Muscle layer of duodenum (tissue), 2 donors: ENCODE measurements around the gene TAGLN.

Experiments
- H3K27ac ChIP-seq: one replicate; pipeline ENCODE4 v1.7.0; 2013; ENCODE audit warnings: mild to moderate bottlenecking, low read length
- H3K27me3 ChIP-seq: one replicate; pipeline ENCODE4 v1.7.0; 2013; ENCODE audit warnings: low read depth, mild to moderate bottlenecking, control low read depth, low read length
- H3K36me3 ChIP-seq, 2 donors: one replicate each; pipeline ENCODE4 v1.7.0; 2013; ENCODE audit warnings: low read length in 2 of 2, control low read depth in 1 of 2, mild to moderate bottlenecking in 1 of 2; ENCODE audit not compliant: insufficient read depth in 2 of 2, control insufficient read depth in 1 of 2
- H3K4me1 ChIP-seq, 2 donors: one replicate each; pipeline ENCODE4 v1.7.0; 2013; ENCODE audit warnings: low read length in 2 of 2, mild to moderate bottlenecking in 2 of 2, control low read depth in 1 of 2, moderate library complexity in 1 of 2; ENCODE audit not compliant: insufficient read depth in 2 of 2, control insufficient read depth in 1 of 2
- H3K4me3 ChIP-seq, 2 donors: one replicate each; pipeline ENCODE4 v1.7.0; 2013; ENCODE audit warnings: low read length in 2 of 2, low read depth in 1 of 2, mild to moderate bottlenecking in 1 of 2
- H3K9me3 ChIP-seq, 2 donors: one replicate each; pipeline ENCODE4 v1.7.0; 2013; ENCODE audit warnings: low read length in 2 of 2, control low read depth in 1 of 2, mild to moderate bottlenecking in 1 of 2; ENCODE audit not compliant: control insufficient read depth in 1 of 2
- donor health status: healthy.

TAGLN gene

GRCh38 chr11:117219995-117220394, 20.8 kb downstream of the TAGLN start:
- H3K4me1 ChIP-seq: peaks cover 12 to 34% of the 10 kb centered on the region in 2 donors
- no peaks in the 10 kb centered on the region for H3K27me3 ChIP-seq
- H3K9me3 ChIP-seq: no peaks in the 10 kb centered on the region
- H3K36me3 ChIP-seq: peaks cover 37 to 41% of the 10 kb centered on the region in 2 donors
- peak overlapping the region in 1 of 2 donors; percentile 10 for H3K4me3 ChIP-seq
- H3K27ac ChIP-seq: peak overlapping the region; percentile 85

- H3K9me3 ChIP-seq: no peaks in the 10 kb centered on the region
- H3K36me3 ChIP-seq: peaks cover 37 to 44% of the 10 kb centered on the region in 2 donors
- H3K27ac ChIP-seq: peak overlapping the region; percentile 85
- peaks cover 12 to 34% of the 10 kb centered on the region in 2 donors for H3K4me1 ChIP-seq
- peak overlapping the region in 1 of 2 donors; percentile 10 for H3K4me3 ChIP-seq
- H3K27me3 ChIP-seq: no peaks in the 10 kb centered on the region
Observed at GRCh38 chr11:117220568-117220967, 21.4 kb downstream of the TAGLN start.

GRCh38 chr11:117220999-117221774, 22.0 kb downstream of the TAGLN start:
- H3K9me3 ChIP-seq: no peaks in the 10 kb centered on the region
- peaks cover 12 to 34% of the 10 kb centered on the region in 2 donors for H3K4me1 ChIP-seq
- H3K4me3 ChIP-seq: peak overlapping the region in 1 of 2 donors; percentile 26

DNA sequence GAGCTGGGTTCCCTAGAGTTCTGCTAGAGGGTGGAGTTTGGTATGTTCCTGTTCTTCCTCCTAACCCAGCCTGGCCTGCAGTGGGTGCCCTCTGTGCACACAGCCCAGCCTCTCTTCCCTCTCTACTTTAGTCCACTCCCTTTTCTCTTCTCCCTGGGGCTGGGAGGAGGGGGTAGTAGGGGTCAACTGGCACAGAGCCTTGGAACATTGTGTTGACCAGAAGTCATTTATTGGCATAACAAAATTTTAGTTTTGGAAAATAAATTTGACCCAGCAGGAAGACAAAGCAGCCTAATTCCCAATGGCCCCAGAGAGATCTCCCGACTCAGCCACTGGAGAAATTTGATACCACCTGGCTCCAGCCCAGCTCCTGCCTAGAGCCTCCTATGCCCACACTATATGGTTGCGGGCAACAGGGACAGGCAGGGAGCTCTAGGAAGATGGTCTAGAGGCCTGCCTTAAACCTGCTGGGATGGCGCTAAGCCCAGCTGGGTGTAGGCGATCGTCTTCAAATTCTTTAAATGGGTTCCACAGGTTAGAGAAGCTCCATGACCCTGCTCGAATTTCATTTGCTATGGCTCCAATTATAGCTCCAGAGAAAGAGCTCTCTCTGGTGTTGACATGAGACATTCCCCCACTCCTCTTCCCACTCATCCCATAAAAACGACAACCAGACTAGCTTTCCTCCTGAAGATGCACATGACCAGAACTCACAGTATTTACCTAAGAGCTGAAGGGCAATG, 22.8 kb downstream of the TAGLN start:
- peaks cover 12 to 34% of the 10 kb centered on the region in 2 donors for H3K4me1 ChIP-seq

More at GRCh38 chr11:117220999-117221774, 22.0 kb downstream of the TAGLN start:
- Histone ChIP-seq H3K27me3 (no peaks in the 10 kb centered on the region), H3K27ac (peak overlapping the region; percentile 85), H3K36me3 (peaks cover 37 to 47% of the 10 kb centered on the region in 2 donors)

DNA sequence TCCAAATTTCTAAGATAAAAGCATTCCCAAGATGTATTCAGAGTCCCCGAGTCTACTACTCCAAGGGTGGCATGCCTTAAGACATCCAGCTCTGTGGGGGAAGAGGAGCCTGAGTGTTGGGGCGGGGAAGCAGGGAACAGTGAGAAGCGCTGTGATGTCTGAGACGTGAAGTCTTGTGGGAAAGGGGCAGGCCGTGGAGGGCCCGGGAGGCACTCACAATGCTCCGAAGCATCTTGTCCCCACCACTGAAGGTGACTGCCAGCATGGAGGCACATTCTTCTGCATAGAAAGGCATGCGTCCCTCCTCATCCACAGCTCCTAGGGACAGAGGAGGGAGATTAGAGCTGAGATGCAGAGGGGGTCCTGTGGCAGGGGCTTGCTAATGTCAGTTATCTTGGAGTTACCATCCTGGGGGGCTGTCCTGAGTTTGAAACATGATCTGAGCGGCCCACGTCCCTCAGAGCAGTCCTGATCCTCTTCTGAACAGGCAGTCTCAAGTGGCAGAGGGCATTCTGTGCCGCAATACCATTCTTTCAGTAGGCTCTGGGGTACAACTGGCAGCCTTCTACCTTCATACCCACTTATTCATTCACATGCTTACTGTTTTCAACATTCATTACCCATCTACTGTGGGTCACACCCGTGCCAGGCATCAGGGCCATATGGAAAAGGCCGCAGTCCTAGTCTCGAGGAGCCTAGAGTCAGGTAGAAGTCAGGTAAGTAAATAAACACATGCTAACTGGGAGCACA, 24.0 kb downstream of the TAGLN start:
- Histone ChIP-seq H3K4me1 (peaks cover 8 to 34% of the 10 kb centered on the region in 2 donors), H3K27ac (peak overlapping the region; percentile 43), H3K27me3 (no peaks in the 10 kb centered on the region), H3K9me3 (no peaks in the 10 kb centered on the region), H3K4me3 (no peak overlapping the region), H3K36me3 (peaks cover 42 to 48% of the 10 kb centered on the region in 2 donors)

More for the DNA sequence above, 22.8 kb downstream of the TAGLN start:
- Histone ChIP-seq H3K27me3 (no peaks in the 10 kb centered on the region), H3K9me3 (no peaks in the 10 kb centered on the region), H3K27ac (peak overlapping the region; percentile 85), H3K4me3 (peak overlapping the region in 1 of 2 donors; percentile 26), H3K36me3 (peaks cover 39 to 48% of the 10 kb centered on the region in 2 donors)

- no peaks in the 10 kb centered on the region for H3K9me3 ChIP-seq
- no peaks in the 10 kb centered on the region for H3K27me3 ChIP-seq
- H3K4me1 ChIP-seq: peaks cover 8 to 28% of the 10 kb centered on the region in 2 donors
- no peak overlapping the region for H3K4me3 ChIP-seq
- peaks cover 40 to 46% of the 10 kb centered on the region in 2 donors for H3K36me3 ChIP-seq
- H3K27ac ChIP-seq: no peak overlapping the region
Observed at GRCh38 chr11:117223741-117224689, 24.8 kb downstream of the TAGLN start.

- Histone ChIP-seq H3K36me3 (peaks cover 45 to 52% of the 10 kb centered on the region in 2 donors), H3K4me1 (peaks cover 10 to 27% of the 10 kb centered on the region in 2 donors), H3K9me3 (no peaks in the 10 kb centered on the region), H3K4me3 (no peak overlapping the region), H3K27me3 (no peaks in the 10 kb centered on the region), H3K27ac (no peak overlapping the region)
Observed at GRCh38 chr11:117225553-117226170, 26.5 kb downstream of the TAGLN start.

DNA sequence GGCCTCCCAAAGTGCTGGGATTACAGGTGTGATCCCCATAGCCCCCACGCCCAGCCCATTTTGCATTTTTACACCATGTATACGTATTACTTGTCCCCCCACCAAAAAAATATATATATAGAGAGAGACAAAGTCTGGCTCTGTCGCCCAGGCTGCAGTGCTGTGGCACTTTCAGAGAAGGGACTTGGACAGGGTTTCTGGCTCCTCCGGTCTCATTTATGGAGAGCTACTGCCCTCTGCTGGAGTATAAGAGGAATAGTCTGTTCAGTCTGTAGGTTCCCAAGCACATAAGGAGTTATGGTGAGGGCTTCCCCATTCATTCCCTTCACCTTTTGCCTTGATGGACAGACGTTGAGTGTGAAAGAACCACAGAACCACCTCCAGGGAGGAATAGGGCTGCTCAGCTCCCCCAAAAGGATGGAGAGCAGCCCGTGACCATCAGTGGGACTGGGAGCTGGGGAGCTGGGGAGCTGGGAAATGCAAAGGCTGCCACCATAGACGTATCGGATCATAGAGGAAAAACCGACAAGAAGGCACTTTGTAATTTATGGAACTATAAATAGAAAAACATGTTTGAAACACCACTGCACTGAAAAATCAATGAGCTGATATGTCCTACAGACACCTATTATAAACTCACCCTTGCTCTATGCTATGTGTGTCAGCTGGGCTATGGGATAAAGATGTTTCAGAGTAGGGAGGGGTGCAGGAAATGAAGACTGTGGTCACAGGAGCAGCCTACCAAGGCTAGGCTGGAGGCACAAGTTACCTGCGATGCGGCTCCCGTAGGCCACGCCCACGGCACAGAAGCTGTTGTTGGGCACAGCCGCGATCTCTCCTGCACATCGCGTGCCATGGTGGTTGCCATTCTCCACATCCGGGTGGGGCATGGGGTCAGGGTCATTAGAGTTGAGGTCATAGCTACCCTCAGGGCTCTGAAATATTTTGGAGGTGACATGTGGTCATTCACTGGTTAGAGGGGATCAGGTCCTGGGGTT, 27.5 kb downstream of the TAGLN start:
- Histone ChIP-seq H3K36me3 (peaks cover 45 to 52% of the 10 kb centered on the region in 2 donors), H3K9me3 (no peaks in the 10 kb centered on the region), H3K4me3 (no peak overlapping the region), H3K27ac (no peak overlapping the region), H3K27me3 (no peaks in the 10 kb centered on the region), H3K4me1 (peaks cover 9 to 27% of the 10 kb centered on the region in 2 donors)

- Histone ChIP-seq H3K36me3 (peaks cover 45 to 52% of the 10 kb centered on the region in 2 donors), H3K4me3 (no peak overlapping the region), H3K4me1 (peaks cover 10 to 21% of the 10 kb centered on the region in 2 donors), H3K9me3 (no peaks in the 10 kb centered on the region), H3K27ac (no peak overlapping the region), H3K27me3 (no peaks in the 10 kb centered on the region)
Observed at GRCh38 chr11:117228091-117228490, 28.9 kb downstream of the TAGLN start.
